OCI-M2 (cell line): Measurements from ENCODE around the gene CISH.
A peak's percentile ranks its signal among the peaks of the same experiment; 100 is the strongest.

Source experiments
- DNase-seq: peaks from one replicate; lab custom pipeline; 2025; ENCODE audit not compliant: unreplicated experiment; lab: John Stamatoyannopoulos, UW

Gene CISH, protein sequence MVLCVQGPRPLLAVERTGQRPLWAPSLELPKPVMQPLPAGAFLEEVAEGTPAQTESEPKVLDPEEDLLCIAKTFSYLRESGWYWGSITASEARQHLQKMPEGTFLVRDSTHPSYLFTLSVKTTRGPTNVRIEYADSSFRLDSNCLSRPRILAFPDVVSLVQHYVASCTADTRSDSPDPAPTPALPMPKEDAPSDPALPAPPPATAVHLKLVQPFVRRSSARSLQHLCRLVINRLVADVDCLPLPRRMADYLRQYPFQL

DNA sequence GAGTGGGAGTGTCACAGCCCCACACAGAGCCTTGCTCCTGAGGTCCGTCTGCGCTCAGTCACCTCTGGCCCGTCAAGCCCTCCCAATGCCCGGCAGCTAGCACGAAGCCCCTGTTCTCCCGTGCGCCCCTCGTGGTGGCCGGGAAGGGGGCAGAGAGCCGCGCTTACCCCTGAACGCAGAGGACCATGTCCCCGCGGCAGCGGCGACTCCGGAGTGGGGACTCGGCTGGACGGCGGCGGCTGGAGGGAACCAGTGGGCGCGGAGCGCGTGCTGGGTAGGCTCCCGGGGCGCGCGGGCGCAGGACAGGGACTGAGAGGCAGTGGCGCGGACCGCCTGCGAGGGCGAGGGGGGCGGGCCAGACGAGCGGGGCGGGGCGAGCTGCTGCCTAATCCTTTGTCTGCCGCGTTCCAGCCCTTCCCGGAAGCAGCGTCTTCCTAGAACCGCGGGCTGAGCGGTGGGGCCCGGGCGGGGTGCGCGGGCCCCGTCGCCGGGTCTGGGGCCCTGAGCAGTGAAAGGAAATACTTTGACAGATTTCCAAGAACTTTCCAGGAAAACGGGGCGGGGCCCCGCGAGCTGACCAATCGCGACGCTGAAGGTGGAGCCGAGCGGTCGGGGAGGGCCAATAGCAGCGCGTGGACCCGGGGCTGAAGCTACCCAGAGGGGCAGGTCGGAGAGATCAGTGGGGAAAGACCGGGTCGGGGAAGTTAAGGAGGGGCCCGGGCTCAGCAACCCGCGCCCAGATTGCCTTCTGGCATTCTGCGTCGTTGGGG lies at the start of gene CISH:
Gene CISH, minus strand, starts transcription at position 311 of the 770 bp plus-strand sequence. Its CDS starts 124 bp downstream, at position 187.
- DNase-seq, result peak; percentile 59

DNA sequence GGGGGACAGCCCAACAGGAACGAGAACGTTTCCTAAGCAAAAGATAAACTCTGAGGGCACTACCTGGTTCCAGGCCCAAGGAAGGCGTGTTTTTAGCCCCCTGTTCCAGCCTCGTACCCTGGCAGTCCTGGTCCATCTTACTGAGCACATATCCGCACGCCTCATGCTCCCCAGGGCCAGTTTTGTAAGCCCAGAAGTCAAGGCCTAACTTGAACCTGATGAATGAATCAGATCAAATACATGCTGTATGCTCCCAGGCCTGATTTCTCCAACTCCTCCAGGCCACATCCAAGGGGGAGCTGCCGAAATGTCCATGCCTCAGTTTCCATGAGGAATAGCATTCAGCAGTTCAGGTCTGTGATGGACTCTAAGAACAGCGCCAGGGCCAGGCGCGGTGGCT lies 48.8 kb upstream of the CISH start:
- no peak for DNase-seq

DNA sequence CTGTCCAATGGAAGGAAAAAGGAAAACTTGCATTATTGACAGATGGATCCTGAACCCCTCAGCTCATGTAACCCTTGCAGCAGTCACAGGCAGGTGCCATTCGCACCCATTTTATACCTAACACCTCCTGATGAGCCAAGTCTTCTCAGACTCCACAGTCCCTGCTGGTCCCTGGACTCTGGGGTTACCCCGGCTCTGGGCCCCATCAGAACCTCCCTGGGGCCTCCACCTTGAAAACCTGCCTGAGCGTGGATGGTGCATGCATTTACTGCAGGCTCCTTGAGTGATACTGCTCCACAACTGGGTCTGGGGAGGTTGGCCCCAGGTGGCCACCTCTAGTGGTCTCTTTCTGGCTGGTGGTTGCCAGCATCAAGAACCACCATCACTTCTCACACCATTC lies 47.3 kb upstream of the CISH start:
- DNase-seq, result no peak

DNA sequence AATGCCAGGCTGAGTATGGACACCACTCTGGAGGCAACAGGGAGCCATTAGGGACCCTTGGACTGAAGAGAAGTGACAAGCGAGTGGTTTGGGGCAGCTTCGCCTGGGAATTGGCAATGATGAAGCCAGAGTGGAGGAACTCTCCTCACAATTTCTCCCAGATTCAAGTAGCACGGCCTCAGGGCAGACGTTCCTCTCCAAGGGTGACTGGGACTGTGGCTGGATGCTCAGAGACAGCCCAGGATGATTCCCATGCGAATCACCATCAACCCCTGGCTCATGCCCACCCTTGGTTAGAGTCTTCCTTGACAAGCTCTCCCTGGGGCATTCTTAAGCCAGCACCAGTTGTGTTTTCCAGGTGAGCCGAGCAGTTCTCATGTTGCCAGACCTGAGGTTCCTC lies 46.8 kb upstream of the CISH start:
- DNase-seq, result no peak

DNA sequence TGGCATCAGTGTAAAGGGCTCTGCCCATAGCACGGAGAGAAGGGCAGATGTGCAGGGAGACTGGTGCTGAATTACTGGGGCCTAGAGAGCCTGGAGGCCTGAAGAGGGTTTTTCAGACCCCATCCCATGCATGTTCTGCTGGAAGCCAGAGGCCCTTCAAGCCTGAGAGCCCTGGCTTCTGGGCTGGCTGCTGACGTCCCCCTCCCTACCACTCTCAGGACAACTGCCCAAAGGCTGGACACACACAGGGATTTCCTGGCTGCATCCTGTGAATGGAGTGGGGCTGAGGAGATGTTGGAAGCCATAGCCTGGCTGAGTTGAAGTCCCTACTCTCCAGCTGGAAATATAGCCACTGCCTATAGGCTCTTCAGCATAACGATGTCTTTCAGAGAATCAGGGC lies 46.2 kb upstream of the CISH start:
- DNase-seq, result no peak

DNA sequence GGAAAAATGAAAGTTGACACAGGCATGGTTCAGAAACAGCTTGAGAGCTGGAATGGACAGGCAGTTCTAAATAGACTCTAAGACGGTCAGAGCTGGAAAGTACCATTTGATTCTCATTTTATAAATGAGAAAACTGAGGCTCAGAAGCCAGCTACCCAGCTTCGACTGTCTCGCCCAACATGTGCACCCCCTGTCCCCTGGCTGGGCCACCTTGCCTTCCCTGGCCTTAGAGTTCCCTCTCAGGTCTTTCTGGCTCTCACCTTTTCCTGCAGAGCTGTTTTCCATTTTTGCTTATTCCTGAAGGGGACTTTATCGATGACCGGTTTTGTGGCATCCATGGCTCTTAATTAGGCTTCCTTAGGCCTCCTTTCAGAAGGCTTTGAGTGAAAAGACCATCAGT lies 45.8 kb upstream of the CISH start:
- no peak for DNase-seq

DNA sequence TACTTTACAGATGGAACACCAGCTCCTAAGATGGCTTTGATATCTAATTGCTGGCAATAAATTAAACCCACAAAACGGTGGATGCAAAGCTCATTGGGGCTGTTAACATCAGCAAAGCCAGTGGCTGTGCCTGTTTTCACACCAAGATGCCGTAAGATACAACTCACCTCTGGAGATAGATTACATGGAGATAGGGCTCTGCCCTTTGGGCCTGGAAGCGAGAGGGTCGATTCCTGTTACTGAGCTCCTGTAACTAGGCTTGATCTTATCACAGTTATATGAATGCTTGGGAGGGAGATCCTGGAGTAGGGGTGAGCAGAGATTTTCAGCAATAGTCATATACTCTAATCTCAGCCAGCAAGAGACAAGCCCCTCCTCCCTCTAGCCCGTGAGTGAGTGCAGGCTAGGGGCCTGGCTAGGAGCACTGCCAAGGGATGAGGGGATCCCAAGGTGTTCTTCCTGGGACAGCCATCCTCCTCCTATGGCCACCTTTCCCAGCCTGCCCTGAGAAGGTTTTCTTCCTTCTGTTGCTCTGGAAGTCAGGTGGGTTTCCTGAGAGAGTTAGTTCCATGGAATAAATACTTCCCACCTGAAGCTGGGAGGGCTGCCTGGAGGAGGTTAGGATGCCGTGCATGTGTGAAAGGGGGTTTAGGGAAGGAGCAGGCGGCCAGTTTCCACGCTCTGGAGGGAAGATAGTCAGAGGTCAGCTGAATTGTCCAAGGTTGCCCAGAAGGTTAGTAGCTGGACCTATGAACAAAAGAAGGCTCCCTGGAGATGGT lies 45.0 kb upstream of the CISH start:
- DNase-seq, result no peak

DNA sequence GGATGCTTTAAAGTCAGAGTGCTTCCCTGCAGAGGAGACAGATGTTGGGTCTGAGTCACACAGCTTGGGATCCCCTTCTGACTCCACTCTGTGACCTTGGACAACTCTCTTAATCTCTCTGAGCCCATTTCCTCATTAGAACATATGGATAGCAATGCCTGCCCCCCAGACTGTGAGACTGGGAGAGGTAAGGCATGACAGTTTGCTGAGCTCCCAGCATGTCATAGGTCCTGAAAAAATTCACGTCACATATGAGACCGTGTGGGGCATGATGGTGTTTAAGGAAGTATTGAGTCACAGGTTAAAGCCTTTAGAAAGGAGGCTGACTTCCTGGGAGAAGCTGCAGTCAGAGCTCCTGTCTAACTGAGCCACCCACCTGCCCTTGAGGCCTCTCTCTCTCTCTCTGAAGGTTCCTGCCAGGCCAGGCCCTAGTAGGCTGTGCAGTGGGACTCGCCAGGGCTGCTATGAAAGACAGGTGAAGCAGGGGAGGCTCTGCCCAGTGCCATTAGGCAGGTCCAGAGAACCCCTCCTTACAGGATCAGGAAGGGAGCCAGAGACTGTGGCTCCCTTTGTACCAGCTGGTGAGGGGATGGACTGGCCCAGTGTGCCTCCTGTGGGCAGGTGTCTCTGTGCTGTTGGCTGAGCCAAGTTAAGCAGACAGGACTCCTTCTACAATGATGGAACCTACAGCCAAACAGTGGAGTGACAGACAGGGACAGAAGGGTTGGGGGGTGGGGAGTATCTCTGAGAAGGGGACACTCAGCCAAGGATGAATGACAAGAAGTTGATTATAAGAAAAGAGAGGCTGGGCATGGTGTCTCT lies 43.6 kb upstream of the CISH start:
- DNase-seq, result no peak

DNA sequence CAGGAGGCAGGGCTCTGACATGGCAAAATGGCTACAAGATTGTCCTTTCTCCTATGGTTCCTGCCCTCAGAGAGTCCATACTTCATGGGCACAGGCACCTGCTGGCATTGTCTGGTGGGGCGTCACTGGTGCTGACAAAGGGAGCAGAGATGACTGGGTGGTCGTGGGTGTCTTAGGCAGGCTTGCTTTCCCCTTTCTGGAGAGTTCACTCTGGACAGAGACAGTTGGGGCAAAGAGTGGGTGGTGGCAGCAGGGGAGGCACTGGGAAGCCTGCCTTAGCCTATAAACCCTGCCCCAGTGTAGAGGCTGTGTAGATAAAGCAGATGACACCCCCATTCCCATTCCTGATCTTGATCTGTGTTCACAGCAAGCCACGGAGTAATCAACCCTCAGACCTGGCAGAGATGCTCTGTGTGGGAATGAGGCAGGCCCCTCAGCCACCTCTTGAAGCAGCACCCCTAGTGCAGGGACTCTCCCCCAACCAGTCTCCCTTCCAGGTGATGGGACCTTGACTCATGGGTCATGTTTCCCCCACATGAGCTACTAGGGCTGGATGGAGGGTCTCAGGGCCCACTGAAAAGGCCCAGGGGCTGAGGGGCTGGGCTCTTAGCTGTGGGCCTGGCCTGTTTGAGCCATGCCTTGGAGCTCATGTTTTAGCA lies 42.5 kb upstream of the CISH start:
- DNase-seq, result no peak

DNA sequence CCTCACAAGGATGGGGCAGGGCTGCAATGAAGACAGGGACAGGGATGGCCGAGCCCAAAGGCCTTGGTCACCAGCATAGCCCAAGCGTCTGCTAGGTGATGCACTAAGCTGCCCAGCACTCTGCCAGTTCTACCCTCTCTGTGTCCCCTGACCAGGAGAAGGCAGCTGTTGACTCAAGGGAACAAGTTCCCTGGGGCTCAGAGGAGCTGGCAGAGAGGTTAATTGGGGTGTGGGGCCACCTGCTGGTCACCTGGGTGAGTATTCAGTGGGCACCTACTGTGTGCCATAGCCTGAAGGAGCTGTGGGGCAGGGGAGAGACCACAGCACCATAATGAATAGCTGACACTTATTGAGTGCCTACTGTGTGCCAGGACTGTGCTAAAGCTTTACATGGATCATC lies 41.1 kb upstream of the CISH start:
- DNase-seq, result no peak

DNA sequence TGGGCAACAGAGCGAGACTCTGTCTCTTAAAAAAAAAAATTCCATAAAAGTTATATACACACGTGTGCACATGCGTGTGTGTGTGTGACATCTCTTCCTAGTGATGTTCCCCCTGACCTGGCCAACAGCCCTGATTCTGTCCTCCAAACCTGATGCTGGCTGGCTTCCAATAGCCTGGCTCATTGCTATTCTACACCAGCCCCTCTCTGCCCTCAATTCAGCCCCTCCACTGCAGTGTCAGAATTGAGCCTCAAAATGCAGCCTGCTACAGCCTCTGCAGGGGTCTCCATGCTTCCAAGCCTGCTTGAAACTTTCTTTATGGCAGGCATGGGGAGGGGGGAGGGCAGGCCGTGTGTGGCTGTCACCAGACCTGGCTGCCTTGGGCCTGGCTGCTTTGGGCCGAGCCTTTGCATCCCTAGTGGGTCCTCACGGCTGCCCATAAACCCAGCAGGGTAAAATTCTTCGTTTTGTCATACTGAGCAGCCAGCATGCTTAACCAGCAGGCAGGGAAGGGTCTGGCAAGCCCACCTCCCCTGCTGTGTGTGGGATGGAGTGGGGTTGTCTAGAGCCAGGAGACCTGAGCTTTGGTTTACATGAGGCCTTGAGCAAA lies 40.5 kb upstream of the CISH start:
- no peak for DNase-seq

DNA sequence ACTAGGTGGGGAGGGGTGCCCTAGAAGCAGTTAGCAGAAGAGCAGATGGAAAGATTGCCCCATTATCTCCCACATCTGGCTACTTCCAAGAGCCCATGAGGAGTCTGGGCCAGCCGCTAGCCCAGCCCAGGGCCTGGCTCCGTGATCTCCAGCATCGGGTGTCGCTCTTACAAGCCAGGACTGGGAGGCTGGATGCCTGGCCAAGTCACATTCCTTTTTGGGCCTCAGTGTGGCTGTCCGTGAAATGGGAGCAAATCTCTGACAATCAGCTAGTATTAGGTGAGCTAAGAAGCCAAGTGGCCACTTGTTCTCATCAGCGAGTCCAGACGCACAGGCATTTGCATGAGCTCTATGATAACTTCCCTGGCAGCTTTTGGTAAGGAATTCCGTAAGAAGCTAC lies 39.9 kb upstream of the CISH start:
- no peak for DNase-seq

DNA sequence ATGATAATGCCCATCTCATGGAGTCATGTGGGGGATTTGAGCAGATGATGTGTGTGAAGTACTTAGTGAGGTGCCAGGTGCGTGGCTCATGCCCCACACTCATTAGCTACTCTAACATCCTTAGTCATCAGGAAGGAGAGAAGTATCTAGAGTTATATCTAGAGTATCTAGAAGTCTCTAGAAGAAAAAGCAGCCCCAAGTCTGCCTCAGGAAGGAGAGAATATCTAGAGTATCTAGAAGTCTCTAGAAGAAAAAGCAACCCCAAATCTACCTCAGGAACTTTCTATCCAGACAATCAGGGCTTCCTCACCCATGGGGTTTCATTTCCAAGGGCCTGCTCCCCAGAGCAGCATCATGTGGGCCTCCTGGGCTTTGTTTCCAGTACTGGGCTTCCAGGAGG lies 38.4 kb upstream of the CISH start:
- DNase-seq, result no peak

DNA sequence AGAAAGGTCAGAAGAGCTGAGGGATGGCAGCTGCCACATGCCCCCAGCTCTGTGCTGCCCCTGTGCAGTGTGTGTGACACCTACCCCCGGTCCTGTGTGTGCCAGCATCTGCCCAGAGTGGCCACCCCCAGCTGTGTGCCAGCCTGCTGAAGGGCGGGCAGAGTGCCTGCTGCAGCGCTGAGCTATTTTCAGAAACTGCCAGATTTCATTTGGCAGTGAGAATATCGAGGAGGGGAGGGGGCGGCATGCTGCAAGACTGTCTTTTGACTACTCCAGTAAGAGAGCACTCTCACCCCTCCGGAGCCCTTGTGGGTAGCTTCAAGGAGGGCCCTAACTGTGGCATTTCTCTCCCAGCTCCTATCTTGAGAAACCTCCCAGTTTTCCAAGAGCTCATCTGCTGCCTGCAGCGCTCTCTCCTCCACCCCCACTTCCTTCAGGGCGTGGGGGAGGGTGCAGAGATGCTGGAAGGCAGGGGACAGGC lies 37.9 kb upstream of the CISH start:
- DNase-seq, result no peak

DNA sequence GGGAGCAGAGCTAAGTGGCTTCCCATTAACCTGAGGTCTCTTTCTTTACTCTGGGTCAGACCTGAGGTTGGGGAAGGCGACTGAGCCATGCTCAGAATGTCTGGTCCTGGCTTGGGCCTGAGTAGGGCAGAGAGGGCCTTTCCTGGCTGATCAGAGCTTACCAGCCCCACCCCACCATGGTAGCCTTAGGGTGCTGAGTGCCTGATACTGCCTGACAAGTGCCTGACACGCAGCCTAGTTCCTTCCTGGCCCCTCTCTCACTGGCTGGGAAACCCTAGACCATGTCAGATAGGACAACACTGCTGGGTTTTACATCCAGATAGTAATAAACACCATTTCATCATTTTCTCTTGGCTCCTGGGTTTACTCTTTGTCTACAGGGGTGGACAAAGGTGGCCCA lies 37.4 kb upstream of the CISH start:
- DNase-seq, result no peak

DNA sequence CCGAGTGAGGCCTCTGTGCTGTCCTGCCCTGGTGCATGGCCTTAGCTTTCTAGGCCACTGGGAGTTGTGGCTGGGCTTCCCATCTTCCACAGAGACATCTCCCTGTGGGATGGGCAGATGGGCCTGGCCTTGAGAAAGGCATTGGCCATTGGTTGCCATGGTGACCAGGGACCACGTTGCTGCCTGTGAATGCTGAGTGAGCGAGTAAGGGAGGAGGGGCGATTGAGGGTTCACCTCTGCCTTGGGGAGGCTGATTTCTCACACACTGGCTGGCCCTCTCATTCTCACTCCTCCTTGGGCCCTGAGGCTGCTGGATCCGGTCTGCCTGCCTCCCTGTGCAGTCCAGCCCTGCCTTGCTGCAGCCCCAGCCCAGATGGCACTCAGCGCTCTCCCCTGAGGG lies 36.7 kb upstream of the CISH start:
- no peak for DNase-seq

DNA sequence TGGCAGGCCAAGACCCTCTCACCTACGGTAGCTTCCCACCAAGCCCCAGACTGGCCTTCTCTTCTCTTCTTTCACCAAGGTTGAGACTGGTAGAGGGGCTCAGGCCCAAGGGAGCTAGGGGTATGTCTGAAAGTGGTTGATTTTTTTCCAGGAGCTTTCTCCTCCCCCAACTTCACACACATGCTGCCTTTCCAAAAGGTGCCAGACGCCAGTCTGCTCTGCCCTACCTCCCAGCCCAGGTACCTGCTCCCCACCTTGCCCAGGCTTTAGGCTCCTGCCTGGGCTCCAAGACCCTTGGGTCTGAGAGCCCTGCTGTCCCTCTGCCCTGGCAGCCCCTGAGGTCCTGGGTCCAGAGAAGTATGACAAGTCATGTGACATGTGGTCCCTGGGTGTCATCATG lies 33.8 kb upstream of the CISH start:
- no peak for DNase-seq

DNA sequence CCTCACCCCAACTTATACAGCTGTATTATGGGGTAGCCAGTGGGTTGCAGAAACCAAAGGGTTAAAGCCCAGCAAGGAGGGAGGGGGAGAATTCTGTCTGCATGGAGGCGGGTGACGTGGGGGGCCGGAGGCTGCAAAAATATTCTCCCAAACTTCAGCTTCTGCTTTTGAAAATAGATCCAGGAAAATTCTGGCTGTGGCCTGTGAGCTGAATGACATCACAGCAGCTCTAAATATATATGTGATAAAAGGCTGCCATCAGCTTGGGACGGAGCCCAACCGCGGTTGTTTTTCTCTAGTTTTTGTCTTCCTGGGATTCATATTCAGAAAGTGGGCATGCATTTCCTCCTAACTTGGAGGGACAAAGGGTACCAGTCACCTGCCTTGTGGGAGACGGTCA lies 33.0 kb upstream of the CISH start:
- no peak for DNase-seq

DNA sequence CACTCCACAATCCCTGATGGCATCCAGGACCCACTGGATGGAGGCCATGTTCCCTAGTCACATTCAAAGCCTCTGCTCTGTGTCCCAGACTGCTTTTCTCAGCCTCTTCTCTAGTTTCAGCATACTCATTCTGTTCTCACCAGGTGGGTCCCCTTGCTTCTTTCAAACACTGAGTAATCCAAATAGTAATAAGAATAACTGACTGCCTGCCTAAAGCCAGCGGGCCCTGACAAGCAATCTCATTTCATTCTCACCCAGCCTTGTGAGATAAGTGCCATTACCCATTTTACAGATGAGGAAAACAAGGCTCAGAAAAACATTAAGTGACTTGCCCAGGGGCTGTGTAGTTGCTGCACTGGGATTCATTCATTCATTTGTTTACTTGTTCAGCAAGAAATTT lies 30.8 kb upstream of the CISH start:
- no peak for DNase-seq

DNA sequence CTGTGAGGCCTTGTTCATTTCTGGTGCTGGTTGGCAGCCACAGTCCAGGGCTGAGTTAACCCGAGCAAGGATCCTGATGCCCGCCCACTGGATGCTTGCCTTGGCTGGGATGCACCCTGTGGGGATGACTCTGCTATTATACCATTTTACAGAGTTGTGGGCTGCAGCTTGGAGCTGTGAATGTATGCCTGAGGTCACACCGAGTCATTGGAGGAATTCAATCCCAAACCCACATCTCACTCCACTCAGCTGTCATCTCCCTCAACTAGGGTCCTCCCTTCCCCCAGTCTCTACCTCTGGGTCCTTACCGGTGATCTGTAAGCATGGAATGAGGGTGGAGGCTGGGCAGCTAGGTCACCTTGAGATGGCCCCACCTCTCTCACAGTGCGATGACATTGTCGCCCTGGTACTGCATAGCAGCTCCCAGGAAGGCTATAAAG lies 27.5 kb upstream of the CISH start:
- DNase-seq, result no peak
